H1 (cell line): ENCODE results near the gene SOBP. TPM values are rescaled to one million over a fixed set of nuclear protein-coding genes. Genes with fewer than 3 reads are reported as not detected.

ENCODE experiments used
- BACH1 ChIP-seq: IDR thresholded peaks from 2 replicates; pipeline ENCODE4 v1.6.1; 2012; ENCODE audit warnings: low read length, improper control_type of control experiment
- BCL11A ChIP-seq, 2 experiments: IDR thresholded peaks; one replicate each; pipeline ENCODE4 v1.6.1; 2011; ENCODE audit warnings: low read depth in 2 of 2, low read length in 2 of 2, mild to moderate bottlenecking in 2 of 2
- CEBPB ChIP-seq: IDR thresholded peaks from 2 replicates; pipeline ENCODE4 v1.6.1; 2012; ENCODE audit warnings: low read depth, low read length
- CHD1 ChIP-seq: IDR thresholded peaks from 2 replicates; pipeline ENCODE4 v1.6.1; 2012; ENCODE audit warnings: low read depth, low read length, improper control_type of control experiment
- EP300 ChIP-seq, 2 experiments: IDR thresholded peaks; 1 replicate in 1 of 2; 2 replicates in 1 of 2; pipeline ENCODE4 v1.6.1; 2011 to 2012; ENCODE audit warnings: low read depth in 2 of 2, low read length in 2 of 2, mild to moderate bottlenecking in 2 of 2, borderline replicate concordance in 1 of 2, inconsistent platforms in 1 of 2, moderate library complexity in 1 of 2
- EZH2 ChIP-seq: fragments of 200-600 bp; sonication (generic); IDR thresholded peaks from 2 replicates; pipeline ENCODE4 v1.7.1; 2012; ENCODE audit warnings: low read depth, mild to moderate bottlenecking, moderate library complexity, low read length, inconsistent platforms; ENCODE audit not compliant: severe bottlenecking
- GABPA ChIP-seq: IDR thresholded peaks from 2 replicates; pipeline ENCODE4 v1.6.1; 2011; ENCODE audit warnings: mild to moderate bottlenecking, low read length, moderate library complexity, borderline replicate concordance; ENCODE audit not compliant: insufficient read depth
- GTF2F1 ChIP-seq: IDR thresholded peaks from 2 replicates; pipeline ENCODE4 v1.6.1; 2012; ENCODE audit warnings: low read depth, low read length, improper control_type of control experiment, borderline replicate concordance
- HDAC2 ChIP-seq, 2 experiments: fragments of 300-600 bp in 1 of 2; sonication (generic) in 1 of 2; IDR thresholded peaks; 2 replicates each; pipeline ENCODE4 v1.6.1; 2011 to 2012; ENCODE audit warnings: low read depth in 2 of 2, low read length in 2 of 2, mild to moderate bottlenecking in 2 of 2, moderate library complexity in 2 of 2, borderline replicate concordance in 1 of 2, inconsistent platforms in 1 of 2
- HDAC6 ChIP-seq: IDR thresholded peaks from one replicate; pipeline ENCODE4 v1.7.1; 2012; ENCODE audit warnings: low read depth, mild to moderate bottlenecking, inconsistent platforms, low read length, moderate library complexity
- JUN ChIP-seq: IDR thresholded peaks from 2 replicates; pipeline ENCODE4 v1.6.1; 2011; ENCODE audit warnings: low read depth, mild to moderate bottlenecking, improper control_type of control experiment, low read length
- JUND ChIP-seq: IDR thresholded peaks from 2 replicates; pipeline ENCODE4 v1.6.1; 2011; ENCODE audit warnings: mild to moderate bottlenecking, improper control_type of control experiment, low read length
- KDM4A ChIP-seq: IDR thresholded peaks from one replicate; pipeline ENCODE4 v1.7.1; 2012; ENCODE audit warnings: low read depth, mild to moderate bottlenecking, moderate library complexity, low read length, inconsistent platforms; ENCODE audit not compliant: severe bottlenecking
- MAFK ChIP-seq: IDR thresholded peaks from 2 replicates; pipeline ENCODE4 v1.6.1; 2012; ENCODE audit warnings: low read depth, mild to moderate bottlenecking, improper control_type of control experiment, low read length
- NANOG ChIP-seq: IDR thresholded peaks from 2 replicates; pipeline ENCODE4 v1.6.1; 2011; ENCODE audit warnings: low read length, low read depth, mild to moderate bottlenecking, inconsistent platforms; ENCODE audit not compliant: insufficient read depth, poor library complexity, severe bottlenecking
- POLR2AphosphoS5 ChIP-seq: IDR thresholded peaks from 2 replicates; pipeline ENCODE4 v1.6.1; 2011; ENCODE audit warnings: low read depth, low read length
- RBBP5 ChIP-seq: IDR thresholded peaks from 2 replicates; pipeline ENCODE4 v1.7.1; 2012; ENCODE audit warnings: low read depth, mild to moderate bottlenecking, inconsistent platforms, low read length, moderate library complexity, borderline replicate concordance
- SAP30 ChIP-seq: fragments of 300-600 bp; sonication (generic); IDR thresholded peaks from 2 replicates; pipeline ENCODE4 v1.7.1; 2012; ENCODE audit warnings: low read length, moderate library complexity, mild to moderate bottlenecking, inconsistent platforms; ENCODE audit not compliant: insufficient read depth, insufficient replicate concordance
- SIX5 ChIP-seq: IDR thresholded peaks from 2 replicates; pipeline ENCODE4 v1.6.1; 2011; ENCODE audit warnings: mild to moderate bottlenecking, low read depth, low read length
- TAF7 ChIP-seq: optimal IDR thresholded peaks from 2 replicates; pipeline ENCODE3; 2011; ENCODE audit warnings: low read depth, mild to moderate bottlenecking, inconsistent platforms, low read length, moderate library complexity, borderline replicate concordance
- TCF12 ChIP-seq: IDR thresholded peaks from 2 replicates; pipeline ENCODE4 v1.6.1; 2011; ENCODE audit warnings: low read depth, mild to moderate bottlenecking, low read length
- ZNF274 ChIP-seq: IDR thresholded peaks from 2 replicates; pipeline ENCODE4 v1.7.0; 2012; ENCODE audit warnings: low read length, borderline replicate concordance; ENCODE audit errors: extremely low read depth
- polyA plus RNA-seq, 7 experiments: library from polyadenylated mRNA; depleted of rRNA in 3 of 7; stranded (reverse) in 5 of 7; unstranded in 2 of 7; fragments of >200 nt in 5 of 7; fragments of 200-250 nt in 2 of 7; gene quantifications; 1 replicate in 5 of 7; 2 replicates in 1 of 7; 4 replicates in 1 of 7; pipeline versions ENCODE4 v1.2.1 to v1.2.3, GENCODE V29; 2011 to 2013; ENCODE audit warnings: missing spikeins in 2 of 7, mixed read lengths in 2 of 7
- total RNA-seq: library from RNA; stranded (reverse); fragmentation: NEBNext Ultra II Directional; extraction: Animal tissue kit (Norgen Biotek cat#: 25700); gene quantifications from 2 replicates; pipeline ENCODE4 v1.2.1, GENCODE V29; 2021
- TF ChIP-seq, protein P1 (sequence below): IDR thresholded peaks from 2 replicates; pipeline ENCODE4 v1.6.1; 2012; ENCODE audit warnings: inconsistent platforms

The SOBP gene
- total and polyA plus RNA-seq, 2 of the 8 experiments (the other 6 are each of a cell fraction or from before 2014, with no cell fraction given): 0.45 to 6.2 TPM

DNA sequence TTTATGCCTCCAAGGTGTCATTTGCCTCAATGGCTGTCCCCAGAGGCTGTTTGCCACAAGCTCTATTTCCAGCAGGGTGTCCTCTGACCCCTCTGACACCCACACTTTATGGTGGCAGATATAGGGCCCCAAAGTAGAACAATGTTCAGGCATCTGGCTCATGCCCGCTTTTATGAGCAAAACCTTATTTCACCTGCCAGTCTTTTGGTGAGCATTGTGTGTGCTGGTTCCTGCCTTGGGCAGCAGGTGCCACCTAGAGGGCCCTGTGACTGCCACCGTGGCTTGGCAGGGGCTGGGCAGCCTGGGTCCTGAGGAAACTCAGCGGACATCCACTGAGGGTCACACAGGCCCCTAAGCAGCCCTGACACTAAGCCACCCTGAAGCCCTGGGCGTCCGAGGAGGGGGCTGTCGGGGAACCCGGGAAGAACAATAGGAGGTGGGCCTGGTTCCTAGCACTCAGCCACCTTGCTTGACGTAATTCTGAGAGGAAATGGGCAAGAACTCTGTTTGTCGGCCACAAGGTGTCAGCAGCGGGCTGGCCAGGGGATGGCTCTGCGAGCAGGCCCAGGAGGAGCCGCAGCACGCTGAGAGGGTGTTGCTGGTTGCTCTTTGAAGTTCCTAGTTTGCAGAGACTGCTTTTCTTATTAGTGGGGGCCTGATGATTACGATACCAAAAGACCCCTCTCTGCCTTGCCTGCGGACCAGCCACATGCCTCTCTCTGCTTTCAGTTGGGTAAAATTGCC, 185.2 kb downstream of the SOBP start (continued):
- TF ChIP-seq, protein P1, sequence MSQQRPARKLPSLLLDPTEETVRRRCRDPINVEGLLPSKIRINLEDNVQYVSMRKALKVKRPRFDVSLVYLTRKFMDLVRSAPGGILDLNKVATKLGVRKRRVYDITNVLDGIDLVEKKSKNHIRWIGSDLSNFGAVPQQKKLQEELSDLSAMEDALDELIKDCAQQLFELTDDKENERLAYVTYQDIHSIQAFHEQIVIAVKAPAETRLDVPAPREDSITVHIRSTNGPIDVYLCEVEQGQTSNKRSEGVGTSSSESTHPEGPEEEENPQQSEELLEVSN: peak; percentile 60; the same call in 1 of the 2 replicates
- TF ChIP-seq GTF2F1 (no peak), EP300 (IDR thresholded peaks at IDR 0.05; ENCODE audit: borderline replicate concordance in 1 of 2, low read depth in 2 of 2, low read length in 2 of 2) (no peak), HDAC2 (IDR thresholded peaks at IDR 0.05; ENCODE audit: borderline replicate concordance in 1 of 2, low read depth in 2 of 2, low read length in 2 of 2) (no peak), BACH1 (no peak), HDAC6 (no peak), SAP30 (no peak), GABPA (no peak), TCF12 (no peak), MAFK (no peak), JUN (0 out of 2 replicates have a peak, but pooled peaks have one; percentile 2), EZH2 (no peak), RBBP5 (no peak), BCL11A (IDR thresholded peaks at IDR 0.05; ENCODE audit: low read depth in 2 of 2, low read length in 2 of 2) (no peak), KDM4A (peak; percentile 48), SIX5 (no peak), ZNF274 (no peak), TAF7 (no peak), CEBPB (no peak; the same call in 1 of the 2 replicates), NANOG (no peak), CHD1 (no peak), JUND (peak; percentile 55), POLR2AphosphoS5 (no peak)
